ENCODE results near the gene FOXK1. TPM values are rescaled to one million over a fixed set of nuclear protein-coding genes. Genes with fewer than 3 reads are reported as not detected.

FOXK1 gene
- total and polyA plus RNA-seq, 9 of the 15 experiments (the other 6 are each of a cell fraction or from before 2014, with no cell fraction given), result 0.32 to 45.5 (median 8.1) TPM

DNA sequence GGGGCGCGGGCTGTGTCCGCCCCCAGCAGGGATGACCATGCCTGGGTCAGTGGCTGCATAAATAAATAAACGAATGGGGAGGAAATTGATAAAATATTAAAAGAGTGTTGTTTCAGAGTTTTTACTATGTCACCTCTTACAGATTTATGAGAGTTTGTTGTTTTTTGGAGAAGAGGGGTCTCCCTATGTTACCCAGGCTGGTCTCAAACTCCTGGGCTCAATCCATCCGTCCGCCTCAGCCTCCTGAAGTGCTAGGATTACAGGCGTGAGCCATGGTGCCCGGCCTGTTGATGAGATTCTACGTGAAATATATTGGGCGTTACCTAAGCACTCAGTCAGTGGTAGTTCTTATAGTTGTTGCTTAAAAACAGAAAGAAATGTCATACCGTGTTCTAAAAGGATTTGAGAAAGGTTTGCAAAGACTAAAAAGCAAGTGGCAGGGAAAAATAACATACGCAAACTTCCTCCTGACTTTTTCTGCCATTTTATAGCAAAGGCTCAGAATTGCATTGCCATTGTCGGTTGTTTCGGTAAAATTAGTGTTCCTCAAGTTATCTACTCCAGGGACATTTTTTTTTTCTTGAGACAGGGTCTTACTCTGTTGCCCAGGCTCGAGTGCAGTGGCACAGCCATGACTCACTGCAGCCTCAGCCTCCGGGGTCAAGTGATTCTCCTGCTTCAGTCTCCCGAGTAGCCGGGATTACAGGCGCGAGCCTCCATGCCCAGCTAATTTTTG lies 39.5 kb upstream of the FOXK1 start (continued):
- TF ChIP-seq E4F1 (CRISPR knock-in tag; IDR thresholded peaks at IDR 0.05; ENCODE audit: borderline replicate concordance) (no peak), ZNF354B (CRISPR knock-in tag; IDR thresholded peaks at IDR 0.05) (no peak), MTA1 (IDR thresholded peaks at IDR 0.05; ENCODE audit: borderline replicate concordance) (no peak), HSF4 (CRISPR knock-in tag; IDR thresholded peaks at IDR 0.05; ENCODE audit: borderline replicate concordance) (no peak), NCOA2 (IDR thresholded peaks at IDR 0.05; ENCODE audit: partially characterized antibody in 2 of 2) (no peak), MBD2 (IDR thresholded peaks at IDR 0.05; ENCODE audit: borderline replicate concordance, low read depth) (no peak), ZNF280B (CRISPR knock-in tag; IDR thresholded peaks at IDR 0.05) (no peak), HLTF (IDR thresholded peaks at IDR 0.05) (no peak), ILK (tag; IDR thresholded peaks at IDR 0.05; ENCODE audit: borderline replicate concordance, low read depth) (no peak), ZNF224 (CRISPR knock-in tag; IDR thresholded peaks at IDR 0.05) (no peak), ZNF3 (CRISPR knock-in tag; IDR thresholded peaks at IDR 0.05) (no peak), NFE2L1 (tag; IDR thresholded peaks at IDR 0.05; ENCODE audit: borderline replicate concordance, low read depth) (no peak), MAFF (IDR thresholded peaks at IDR 0.05; ENCODE audit: low read length) (no peak), MAFG (tag; conservative IDR thresholded peaks at IDR 0.05) (no peak), U2AF2 (optimal IDR thresholded peaks at IDR 0.05; ENCODE audit: low read depth, low read length) (no peak)
- TF ChIP-seq, protein P1, sequence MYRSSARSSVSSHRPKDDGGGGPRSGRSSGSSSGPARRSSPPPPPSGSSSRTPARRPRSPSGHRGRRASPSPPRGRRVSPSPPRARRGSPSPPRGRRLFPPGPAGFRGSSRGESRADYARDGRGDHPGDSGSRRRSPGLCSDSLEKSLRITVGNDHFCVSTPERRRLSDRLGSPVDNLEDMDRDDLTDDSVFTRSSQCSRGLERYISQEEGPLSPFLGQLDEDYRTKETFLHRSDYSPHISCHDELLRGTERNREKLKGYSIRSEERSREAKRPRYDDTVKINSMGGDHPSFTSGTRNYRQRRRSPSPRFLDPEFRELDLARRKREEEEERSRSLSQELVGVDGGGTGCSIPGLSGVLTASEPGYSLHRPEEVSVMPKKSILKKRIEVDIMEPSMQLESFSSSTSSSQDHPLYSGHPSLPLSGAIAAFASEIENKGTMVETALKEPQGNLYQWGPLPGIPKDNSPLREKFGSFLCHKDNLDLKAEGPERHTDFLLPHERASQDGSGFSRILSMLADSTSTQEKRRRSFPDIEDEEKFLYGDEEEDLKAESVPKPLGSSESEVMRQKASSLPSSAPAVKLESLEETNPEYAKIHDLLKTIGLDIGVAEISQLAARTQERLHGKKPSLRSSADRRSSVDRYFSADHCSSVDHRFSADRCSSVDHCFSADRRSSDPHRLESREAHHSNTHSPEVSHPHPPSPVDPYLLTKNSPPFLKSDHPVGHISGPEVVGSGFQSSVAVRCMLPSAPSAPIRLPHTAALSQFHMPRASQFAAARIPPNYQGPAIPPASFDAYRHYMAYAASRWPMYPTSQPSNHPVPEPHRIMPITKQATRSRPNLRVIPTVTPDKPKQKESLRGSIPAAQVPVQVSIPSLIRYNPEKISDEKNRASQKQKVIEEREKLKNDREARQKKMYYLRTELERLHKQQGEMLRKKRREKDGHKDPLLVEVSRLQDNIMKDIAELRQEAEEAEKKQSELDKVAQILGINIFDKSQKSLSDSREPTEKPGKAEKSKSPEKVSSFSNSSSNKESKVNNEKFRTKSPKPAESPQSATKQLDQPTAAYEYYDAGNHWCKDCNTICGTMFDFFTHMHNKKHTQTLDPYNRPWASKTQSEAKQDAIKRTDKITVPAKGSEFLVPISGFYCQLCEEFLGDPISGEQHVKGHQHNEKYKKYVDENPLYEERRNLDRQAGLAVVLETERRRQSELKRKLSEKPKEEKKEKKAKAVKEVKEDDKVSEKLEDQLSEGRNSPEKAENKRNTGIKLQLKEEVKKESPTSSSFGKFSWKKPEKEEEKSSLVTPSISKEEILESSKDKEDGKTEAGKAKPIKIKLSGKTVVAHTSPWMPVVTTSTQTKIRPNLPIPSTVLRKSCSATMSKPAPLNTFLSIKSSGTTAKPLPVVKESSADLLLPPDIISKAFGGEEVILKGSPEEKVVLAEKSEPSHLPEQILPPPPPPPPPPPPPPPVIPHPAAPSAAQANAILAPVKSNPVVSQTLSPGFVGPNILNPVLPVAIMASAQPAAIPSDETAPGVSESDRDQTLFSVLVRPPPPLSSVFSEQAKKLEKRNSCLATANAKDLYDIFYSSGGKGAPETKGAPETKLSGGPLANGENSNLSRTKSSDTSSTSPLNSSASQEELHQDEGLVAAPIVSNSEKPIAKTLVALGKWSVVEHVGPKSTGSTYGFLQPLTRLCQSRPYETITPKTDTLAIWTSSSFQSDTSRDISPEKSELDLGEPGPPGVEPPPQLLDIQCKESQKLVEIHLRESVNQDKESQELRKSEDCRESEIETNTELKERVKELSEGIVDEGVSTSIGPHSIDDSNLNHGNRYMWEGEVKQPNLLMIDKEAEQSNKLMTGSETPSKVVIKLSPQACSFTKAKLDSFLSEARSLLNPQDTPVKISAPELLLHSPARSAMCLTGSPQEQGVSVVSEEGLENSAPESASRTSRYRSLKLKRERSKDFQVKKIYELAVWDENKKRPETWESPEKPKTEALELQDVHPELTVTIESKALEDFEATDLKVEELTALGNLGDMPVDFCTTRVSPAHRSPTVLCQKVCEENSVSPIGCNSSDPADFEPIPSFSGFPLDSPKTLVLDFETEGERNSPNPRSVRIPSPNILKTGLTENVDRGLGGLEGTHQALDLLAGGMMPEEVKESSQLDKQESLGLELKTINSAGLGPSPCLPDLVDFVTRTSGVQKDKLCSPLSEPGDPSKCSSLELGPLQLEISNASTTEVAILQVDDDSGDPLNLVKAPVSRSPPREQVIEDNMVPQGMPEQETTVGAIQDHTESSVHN (IDR thresholded peaks at IDR 0.05; ENCODE audit: borderline replicate concordance in 1 of 2, low read depth in 1 of 2), result no peak

Measured in K562 (cell line).